Measurements from ENCODE around the gene LNPEP.

Gene LNPEP

GRCh38 chr5:96961053-96961452 is 25.2 kb downstream of the LNPEP start:
- DNase-seq (ENCODE audit: low spot score): no peak

GRCh38 chr5:96962540-96962991 is 26.7 kb downstream of the LNPEP start:
- no peak for DNase-seq (ENCODE audit: low spot score)

- no peak for DNase-seq (ENCODE audit: low spot score)
These were observed 27.4 kb downstream of the LNPEP start for GRCh38 chr5:96963267-96963666.

- DNase-seq (ENCODE audit: low spot score): no peak
These were observed 30.9 kb downstream of the LNPEP start for GRCh38 chr5:96966801-96967200.

GRCh38 chr5:96967400-96967799 is 31.5 kb downstream of the LNPEP start:
- DNase-seq (ENCODE audit: low spot score): no peak

GRCh38 chr5:96968074-96968473 is 32.2 kb downstream of the LNPEP start:
- DNase-seq (ENCODE audit: low spot score): no peak

- DNase-seq (ENCODE audit: low spot score): no peak
These were observed 32.7 kb downstream of the LNPEP start for GRCh38 chr5:96968614-96969013.

GRCh38 chr5:96969366-96969765 is 33.5 kb downstream of the LNPEP start:
- DNase-seq (ENCODE audit: low spot score): no peak

GRCh38 chr5:96972599-96973334 is 36.9 kb downstream of the LNPEP start:
- no peak for DNase-seq (ENCODE audit: low spot score)

GRCh38 chr5:96973532-96974401 is 37.9 kb downstream of the LNPEP start:
- DNase-seq (ENCODE audit: low spot score): no peak

GRCh38 chr5:96975656-96976055 is 39.8 kb downstream of the LNPEP start:
- no peak for DNase-seq (ENCODE audit: low spot score)

- no peak for DNase-seq (ENCODE audit: low spot score)
These were observed 41.3 kb downstream of the LNPEP start for GRCh38 chr5:96977228-96977627.

- no peak for DNase-seq (ENCODE audit: low spot score)
These were observed 43.1 kb downstream of the LNPEP start for GRCh38 chr5:96978812-96979449.

GRCh38 chr5:96984506-96985192 is 48.8 kb downstream of the LNPEP start:
- no peak for DNase-seq (ENCODE audit: low spot score)

- no peak for DNase-seq (ENCODE audit: low spot score)
These were observed 50.6 kb downstream of the LNPEP start for GRCh38 chr5:96986450-96986849.

GRCh38 chr5:96990102-96990501 is 54.2 kb downstream of the LNPEP start:
- DNase-seq (ENCODE audit: low spot score): no peak

- DNase-seq (ENCODE audit: low spot score): no peak
These were observed 55.8 kb downstream of the LNPEP start for GRCh38 chr5:96991708-96992107.

- DNase-seq (ENCODE audit: low spot score): no peak
These were observed 57.9 kb downstream of the LNPEP start for GRCh38 chr5:96993760-96994159.

GRCh38 chr5:96994493-96994892 is 58.6 kb downstream of the LNPEP start:
- DNase-seq (ENCODE audit: low spot score): no peak

- DNase-seq (ENCODE audit: low spot score): no peak
These were observed 59.5 kb downstream of the LNPEP start for GRCh38 chr5:96995419-96995818.

GRCh38 chr5:96997265-96997859 is 61.5 kb downstream of the LNPEP start:
- DNase-seq (ENCODE audit: low spot score): peak; percentile 17

GRCh38 chr5:96999856-97000255 is 64.0 kb downstream of the LNPEP start:
- DNase-seq (ENCODE audit: low spot score): no peak

Data from HuH-7 (cell line).